Mesendoderm (in vitro differentiated cells): ENCODE results near the gene BRWD1.
A peak's percentile ranks its signal among the peaks of the same experiment; 100 is the strongest.

Experiments used
- DNase-seq: peaks from one replicate; pipeline ENCODE4 v3.0.0; 2013
- H2AK5ac ChIP-seq: 2 replicates; pipeline ENCODE4 v1.6.1; 2013; ENCODE audit warnings: low read length, inconsistent platforms
- H2BK120ac ChIP-seq: 2 replicates; pipeline ENCODE4 v1.6.1; 2013; ENCODE audit warnings: low read depth, mild to moderate bottlenecking, low read length, moderate library complexity, mixed read lengths
- H2BK15ac ChIP-seq: replicated peaks from 2 replicates; pipeline ENCODE4 v1.6.1; 2013; ENCODE audit warnings: low read depth, mild to moderate bottlenecking, moderate library complexity
- H2BK5ac ChIP-seq: 2 replicates; pipeline ENCODE4 v1.6.1; 2013; ENCODE audit warnings: low read length, inconsistent platforms
- H3K18ac ChIP-seq: 2 replicates; pipeline ENCODE4 v1.6.1; 2013; ENCODE audit warnings: mild to moderate bottlenecking, low read length, mixed read lengths
- H3K23ac ChIP-seq: one replicate; pipeline ENCODE4 v1.6.1; 2013; ENCODE audit warnings: low read length
- H3K27ac ChIP-seq: 2 replicates; pipeline ENCODE4 v1.5.1; 2013; ENCODE audit warnings: low read depth, mild to moderate bottlenecking, inconsistent platforms, low read length, moderate library complexity
- H3K27me3 ChIP-seq: 2 replicates; pipeline ENCODE4 v1.6.1; 2013; ENCODE audit warnings: low read length, control low read depth, mild to moderate bottlenecking, inconsistent platforms; ENCODE audit not compliant: insufficient read depth, poor library complexity
- H3K36me3 ChIP-seq: 2 replicates; pipeline ENCODE4 v1.6.1; 2013; ENCODE audit warnings: low read length, inconsistent platforms; ENCODE audit not compliant: control insufficient read depth, insufficient read depth
- H3K4ac ChIP-seq: one replicate; pipeline ENCODE4 v1.6.1; 2013; ENCODE audit warnings: low read depth, mild to moderate bottlenecking, low read length, moderate library complexity
- H3K4me1 ChIP-seq: 2 replicates; pipeline ENCODE4 v1.6.1; 2013; ENCODE audit warnings: low read depth, low read length, inconsistent platforms; ENCODE audit not compliant: control insufficient read depth
- H3K4me2 ChIP-seq: 2 replicates; pipeline ENCODE4 v1.6.1; 2013; ENCODE audit warnings: low read length
- H3K4me3 ChIP-seq: 2 replicates; pipeline ENCODE4 v1.5.1; 2013; ENCODE audit warnings: mild to moderate bottlenecking, low read length
- H3K56ac ChIP-seq: one replicate; pipeline ENCODE4 v1.6.1; 2013; ENCODE audit warnings: low read length
- H3K79me1 ChIP-seq: 2 replicates; pipeline ENCODE4 v1.6.1; 2013; ENCODE audit warnings: low read length, inconsistent platforms
- H3K79me2 ChIP-seq: 2 replicates; pipeline ENCODE4 v1.6.1; 2013; ENCODE audit warnings: mild to moderate bottlenecking, low read length; ENCODE audit not compliant: control insufficient read depth, insufficient read depth
- H3K9ac ChIP-seq: 2 replicates; pipeline ENCODE4 v1.6.1; 2013; ENCODE audit warnings: low read length, inconsistent platforms
- H4K5ac ChIP-seq: one replicate; pipeline ENCODE4 v1.6.1; 2013; ENCODE audit warnings: low read length
- H4K8ac ChIP-seq: one replicate; pipeline ENCODE4 v1.6.1; 2013; ENCODE audit warnings: low read depth, mild to moderate bottlenecking, control low read depth, low read length, moderate library complexity
- WGBS: extraction: QIAGEN DNeasy Blood & Tissue Kit; methylation state at CpG from one replicate; pipeline ENCODE4 v1.1.7; 2013; ENCODE audit warnings: low lambda C conversion rate, missing lambda C conversion rate; ENCODE audit not compliant: insufficient coverage; ENCODE audit errors: extremely low coverage; 5-methylcytosine and 5-hydroxymethylcytosine counted together

The BRWD1 gene

GRCh38 chr21:39217356-39218081 lies 95.9 kb downstream of the BRWD1 start:
- H3K79me2 ChIP-seq, result no peaks in the 10 kb centered on the region
- H3K36me3 ChIP-seq, result no peaks in the 10 kb centered on the region
- H3K23ac ChIP-seq, result no peak overlapping the region
- no peak overlapping the region for H3K56ac ChIP-seq
- H3K18ac ChIP-seq, result no peak overlapping the region
- no CpG with 5 or more reads among the region's 3 CpGs for WGBS
- H3K4me1 ChIP-seq, result no peaks in the 10 kb centered on the region
- H3K4me2 ChIP-seq, result no peak overlapping the region
- no peak overlapping the region for H2BK5ac ChIP-seq
- no peak overlapping the region for H3K9ac ChIP-seq
- no peak overlapping the region for H3K4ac ChIP-seq
- H3K4me3 ChIP-seq, result no peak overlapping the region
- no peak overlapping the region for H2BK120ac ChIP-seq
- H4K5ac ChIP-seq, result no peak overlapping the region
- H4K8ac ChIP-seq, result no peak overlapping the region
- no peaks in the 10 kb centered on the region for H3K27me3 ChIP-seq
- H3K79me1 ChIP-seq, result no peaks in the 10 kb centered on the region
- no peak for DNase-seq
- no peak overlapping the region for H2AK5ac ChIP-seq
- H3K27ac ChIP-seq, result no peak overlapping the region
- H2BK15ac ChIP-seq, result no peak overlapping the region

- Histone ChIP-seq H3K4me2 (no peak overlapping the region), H3K9ac (no peak overlapping the region)
- WGBS, result no CpG with 5 or more reads among the region's 2 CpGs
These were observed 97.1 kb downstream of the BRWD1 start for GRCh38 chr21:39216290-39216689.

GRCh38 chr21:39215078-39215477 lies 98.4 kb downstream of the BRWD1 start:
- Histone ChIP-seq H2AK5ac (no peak overlapping the region), H3K79me2 (no peaks in the 10 kb centered on the region), H4K8ac (no peak overlapping the region), H3K23ac (no peak overlapping the region), H3K79me1 (no peaks in the 10 kb centered on the region), H4K5ac (no peak overlapping the region), H3K56ac (no peak overlapping the region), H3K4me1 (no peaks in the 10 kb centered on the region), H3K4me2 (no peak overlapping the region), H3K18ac (no peak overlapping the region), H2BK120ac (no peak overlapping the region), H3K4me3 (no peak overlapping the region), H3K4ac (no peak overlapping the region), H3K9ac (no peak overlapping the region), H3K27ac (no peak overlapping the region), H3K36me3 (no peaks in the 10 kb centered on the region), H2BK15ac (no peak overlapping the region), H2BK5ac (no peak overlapping the region), H3K27me3 (no peaks in the 10 kb centered on the region)
- no CpG with 5 or more reads among the region's 7 CpGs for WGBS
- no peak for DNase-seq

More at GRCh38 chr21:39216290-39216689, 97.1 kb downstream of the BRWD1 start:
- no peak overlapping the region for H2AK5ac ChIP-seq
- H3K79me1 ChIP-seq, result no peaks in the 10 kb centered on the region
- H4K8ac ChIP-seq, result no peak overlapping the region
- no peak overlapping the region for H2BK5ac ChIP-seq
- H3K79me2 ChIP-seq, result no peaks in the 10 kb centered on the region
- no peak overlapping the region for H3K4ac ChIP-seq
- no peaks in the 10 kb centered on the region for H3K4me1 ChIP-seq
- no peaks in the 10 kb centered on the region for H3K36me3 ChIP-seq
- no peak overlapping the region for H3K4me3 ChIP-seq
- H2BK15ac ChIP-seq, result no peak overlapping the region
- no peak overlapping the region for H2BK120ac ChIP-seq
- H3K27ac ChIP-seq, result no peak overlapping the region
- H3K23ac ChIP-seq, result no peak overlapping the region
- no peak overlapping the region for H3K18ac ChIP-seq
- H4K5ac ChIP-seq, result no peak overlapping the region
- H3K56ac ChIP-seq, result no peak overlapping the region
- DNase-seq, result no peak
- H3K27me3 ChIP-seq, result no peaks in the 10 kb centered on the region

- no peak overlapping the region for H3K4ac ChIP-seq
- no peak overlapping the region for H4K5ac ChIP-seq
- no peak overlapping the region for H3K9ac ChIP-seq
- H2BK5ac ChIP-seq, result no peak overlapping the region
- no peak overlapping the region for H3K18ac ChIP-seq
- H2BK15ac ChIP-seq, result no peak overlapping the region
- no peak overlapping the region for H3K56ac ChIP-seq
- H3K36me3 ChIP-seq, result peaks cover 1% of the 10 kb centered on the region
- H2BK120ac ChIP-seq, result no peak overlapping the region
- H3K4me3 ChIP-seq, result no peak overlapping the region
- no peak overlapping the region for H3K27ac ChIP-seq
- DNase-seq, result no peak
- no peaks in the 10 kb centered on the region for H3K27me3 ChIP-seq
- no peak overlapping the region for H2AK5ac ChIP-seq
- H3K23ac ChIP-seq, result no peak overlapping the region
- no peak overlapping the region for H3K4me2 ChIP-seq
- WGBS, result no CpG with 5 or more reads among the region's 2 CpGs
- H3K79me1 ChIP-seq, result no peaks in the 10 kb centered on the region
- no peak overlapping the region for H4K8ac ChIP-seq
- H3K79me2 ChIP-seq, result no peaks in the 10 kb centered on the region
- H3K4me1 ChIP-seq, result no peaks in the 10 kb centered on the region
These were observed 104.1 kb downstream of the BRWD1 start for GRCh38 chr21:39209334-39209688.

GRCh38 chr21:39208624-39209333 lies 104.7 kb downstream of the BRWD1 start:
- peak; percentile 65 for DNase-seq
- H3K36me3 ChIP-seq, result peaks cover 1% of the 10 kb centered on the region
- no peak overlapping the region for H3K9ac ChIP-seq
- H3K27ac ChIP-seq, result no peak overlapping the region
- no peak overlapping the region for H3K56ac ChIP-seq
- H2BK15ac ChIP-seq, result no peak overlapping the region
- H3K4me2 ChIP-seq, result no peak overlapping the region
- H2BK120ac ChIP-seq, result no peak overlapping the region
- no peaks in the 10 kb centered on the region for H3K79me2 ChIP-seq
- H3K18ac ChIP-seq, result no peak overlapping the region
- no peak overlapping the region for H3K23ac ChIP-seq
- no peak overlapping the region for H2BK5ac ChIP-seq
- no peak overlapping the region for H3K4me3 ChIP-seq
- H4K5ac ChIP-seq, result no peak overlapping the region
- H2AK5ac ChIP-seq, result no peak overlapping the region
- H3K27me3 ChIP-seq, result no peaks in the 10 kb centered on the region
- H3K4ac ChIP-seq, result no peak overlapping the region
- no peaks in the 10 kb centered on the region for H3K4me1 ChIP-seq
- no CpG with 5 or more reads among the region's 6 CpGs for WGBS
- H4K8ac ChIP-seq, result no peak overlapping the region
- no peaks in the 10 kb centered on the region for H3K79me1 ChIP-seq
